HG03064 (cell line): Measurements from ENCODE around the gene SLC12A3.

Experiments
- ATAC-seq: cut with Tn5 transposase; IDR thresholded peaks from one replicate; pipeline ENCODE4 v1.9.1; 2021; ENCODE audit warnings: low read depth; ENCODE audit not compliant: unreplicated experiment

The SLC12A3 gene

GRCh38 chr16:56864960-56865359, at the start of gene SLC12A3:
Gene SLC12A3 (plus strand): TSS chr16:56865207. CDS start chr16:56865236, 29 bp downstream.
- no peak for ATAC-seq

DNA sequence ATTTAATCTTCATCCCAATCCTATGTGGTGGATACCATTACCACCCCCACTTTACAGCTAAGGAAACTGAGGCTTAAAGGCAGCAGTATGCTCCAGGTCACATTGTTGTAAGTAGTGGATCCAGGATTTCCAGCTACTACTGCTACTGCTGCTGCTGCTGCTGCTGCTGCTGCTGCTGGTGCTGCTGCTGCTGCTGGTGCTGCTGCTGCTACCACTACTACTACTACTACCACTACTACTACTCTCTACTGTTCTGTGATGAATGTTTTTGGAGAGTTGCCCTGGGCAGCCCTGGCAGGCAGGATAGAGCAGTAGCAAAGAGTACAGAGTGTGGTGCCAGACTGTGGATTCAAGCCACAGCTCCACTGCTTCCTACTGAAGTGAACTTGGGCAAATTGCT, 49.3 kb upstream of the SLC12A3 start:
- no peak for ATAC-seq

DNA sequence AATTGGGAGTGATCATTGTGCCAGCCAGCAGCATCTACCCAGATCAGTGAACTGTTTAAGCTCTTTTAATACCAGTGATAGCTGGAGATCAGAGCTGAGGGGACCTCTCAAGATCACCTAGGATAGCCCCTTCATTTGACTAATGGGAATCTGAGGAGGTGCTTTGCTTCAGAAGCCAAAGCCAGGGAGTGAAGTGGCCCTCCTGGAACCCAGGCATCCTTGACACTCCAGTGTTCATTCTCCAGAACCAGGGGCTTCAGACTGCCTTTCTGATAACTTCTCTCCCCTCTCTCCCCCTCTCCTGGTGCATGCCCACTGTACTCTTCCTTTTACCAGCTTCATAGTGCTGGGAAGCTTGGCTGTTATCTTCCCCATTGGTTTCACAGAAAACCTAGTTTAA, 48.0 kb upstream of the SLC12A3 start:
- no peak for ATAC-seq

- no peak for ATAC-seq
Measured at GRCh38 chr16:56817938-56818337, 47.1 kb upstream of the SLC12A3 start.

DNA sequence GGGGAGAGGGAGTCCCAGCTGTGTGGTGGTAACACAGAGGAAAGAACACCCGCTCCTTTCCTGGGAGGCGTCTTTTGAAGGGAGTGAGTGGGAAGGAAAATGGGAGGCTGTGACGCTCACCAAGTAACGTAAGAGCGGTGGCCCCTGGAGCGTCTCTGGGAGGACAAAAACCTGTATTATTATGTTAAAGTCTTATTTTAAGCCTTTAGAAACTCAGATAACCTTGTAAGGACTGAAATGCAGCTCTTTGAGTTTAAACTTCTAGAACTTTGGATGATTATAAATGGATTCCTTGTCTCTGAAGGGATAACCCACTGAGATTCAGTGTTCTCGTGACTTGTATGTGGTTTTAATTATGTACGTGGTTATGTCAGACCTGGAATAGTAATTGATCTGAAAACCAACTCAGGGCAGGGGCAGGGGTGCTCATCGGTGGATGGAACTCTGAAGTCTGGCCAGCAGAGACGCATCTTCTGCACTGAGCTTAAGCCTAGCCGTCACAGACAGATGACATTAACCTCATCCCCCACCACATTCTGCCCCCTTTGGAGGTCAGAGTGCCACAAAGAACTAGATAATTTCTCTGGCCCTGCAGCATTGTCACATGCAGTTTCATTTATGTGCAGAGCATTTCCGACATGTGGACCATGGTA, 41.8 kb upstream of the SLC12A3 start:
- ATAC-seq, result no peak

DNA sequence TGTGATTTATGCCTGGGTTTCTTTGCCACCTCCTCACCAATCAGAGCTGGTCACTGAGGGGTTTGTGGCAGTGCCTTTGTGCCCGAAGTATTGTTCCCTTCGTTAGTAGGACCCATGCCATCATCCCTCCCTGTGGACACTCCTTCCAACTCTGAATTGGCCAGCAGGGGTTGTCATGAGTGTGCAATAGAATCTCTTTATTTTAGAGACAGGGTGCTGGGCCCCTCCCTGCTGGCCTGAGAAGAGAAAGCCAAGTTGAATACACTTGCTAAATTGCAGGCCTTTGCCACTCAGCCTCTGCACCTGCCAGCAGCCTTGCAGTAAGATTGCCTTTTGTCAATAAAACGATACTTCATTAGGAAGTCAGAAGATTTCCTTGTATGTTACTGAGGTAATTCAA, 40.7 kb upstream of the SLC12A3 start:
- no peak for ATAC-seq

DNA sequence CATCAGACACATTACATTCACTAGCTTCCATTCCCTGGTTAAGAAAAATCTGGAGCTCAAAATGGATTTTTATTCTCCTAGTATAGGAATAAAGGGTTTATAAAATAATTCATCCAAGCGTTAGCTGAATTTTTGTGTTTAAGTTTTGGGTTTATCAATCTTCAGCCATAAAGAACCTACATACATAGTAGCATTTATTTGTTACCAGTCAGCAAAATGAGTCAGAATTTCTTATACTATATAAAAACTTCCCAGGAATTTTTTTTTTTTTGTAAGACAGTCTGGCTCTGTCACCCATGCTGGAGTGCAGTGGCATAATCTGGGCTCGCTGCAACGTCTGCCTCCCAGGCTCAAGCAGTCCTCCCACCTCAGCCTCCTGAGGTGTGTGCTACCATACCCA, 40.2 kb upstream of the SLC12A3 start:
- no peak for ATAC-seq

DNA sequence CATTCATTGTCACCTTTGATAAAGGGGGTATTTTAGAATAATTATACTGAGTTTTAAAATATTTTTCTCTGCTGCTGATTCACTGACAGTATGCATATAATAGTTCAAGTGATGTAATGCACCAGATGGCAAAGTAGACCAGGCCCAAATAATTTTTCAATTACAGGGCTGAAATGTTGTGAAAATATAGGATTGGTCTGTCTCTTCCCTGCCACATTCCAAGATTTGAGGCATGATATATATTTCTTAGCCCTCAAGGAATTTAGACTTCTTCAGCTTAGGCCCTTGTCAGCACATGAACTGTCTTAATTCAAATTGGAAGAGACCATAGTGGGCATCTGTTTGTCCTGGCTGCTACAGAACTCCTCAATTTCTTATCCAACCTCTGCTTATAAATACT, 39.2 kb upstream of the SLC12A3 start:
- no peak for ATAC-seq

GRCh38 chr16:56828647-56829046, 36.4 kb upstream of the SLC12A3 start:
- no peak for ATAC-seq

GRCh38 chr16:56830669-56831068, 34.3 kb upstream of the SLC12A3 start:
- ATAC-seq, result no peak

DNA sequence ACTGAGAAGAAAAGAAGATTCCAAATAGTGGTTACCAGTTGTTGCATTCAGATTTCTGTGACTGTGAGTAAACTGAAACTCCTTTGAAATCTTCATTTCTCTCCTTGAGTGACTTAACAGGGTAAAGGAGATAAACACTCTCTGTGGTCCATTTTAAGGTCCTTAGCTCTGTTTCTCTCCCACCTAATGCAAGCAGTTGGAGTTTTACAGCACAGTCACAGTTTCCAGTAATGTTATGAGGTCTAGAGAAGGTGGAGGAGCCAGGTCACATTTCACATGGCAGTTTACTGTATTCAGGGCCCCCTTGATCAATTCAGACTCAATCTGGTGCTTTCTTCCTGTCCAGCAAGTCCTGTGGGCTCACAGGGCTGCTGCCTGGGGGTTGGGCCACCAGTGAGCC, 32.2 kb upstream of the SLC12A3 start:
- no peak for ATAC-seq

DNA sequence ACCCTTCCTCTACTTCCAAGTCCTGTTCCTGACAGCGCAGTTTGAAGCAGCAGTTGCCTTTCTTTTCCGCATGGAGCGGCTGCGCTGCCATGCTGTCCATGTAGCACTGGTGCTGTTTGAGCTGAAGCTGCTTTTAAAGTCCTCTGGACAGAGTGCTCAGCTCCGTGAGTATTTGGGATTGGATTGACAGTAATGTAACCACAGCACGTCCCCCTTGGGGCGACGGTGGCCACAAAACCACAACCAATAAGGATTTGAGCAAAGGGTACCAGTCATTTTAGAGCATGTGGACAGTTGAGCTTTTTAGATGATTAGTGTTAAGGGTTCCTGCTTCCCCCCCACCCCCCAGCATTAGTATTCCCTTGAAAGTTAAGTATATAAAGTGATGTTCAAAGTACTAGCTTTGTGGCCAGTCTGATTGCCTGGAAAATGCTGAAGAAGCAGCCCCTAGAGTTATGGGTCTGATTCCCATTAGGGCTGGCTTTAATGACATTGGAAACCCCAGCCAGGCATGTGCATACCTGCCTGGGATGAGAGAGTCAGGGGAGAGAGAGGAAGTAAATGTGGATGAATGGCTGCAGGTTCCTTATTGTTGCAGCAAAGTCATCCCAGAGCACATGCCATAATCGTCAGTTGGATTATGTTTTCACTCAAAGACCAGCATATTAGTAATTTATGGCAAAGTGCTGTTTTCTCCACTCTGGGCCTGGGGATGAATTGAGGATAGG, 31.6 kb upstream of the SLC12A3 start:
- no peak for ATAC-seq

DNA sequence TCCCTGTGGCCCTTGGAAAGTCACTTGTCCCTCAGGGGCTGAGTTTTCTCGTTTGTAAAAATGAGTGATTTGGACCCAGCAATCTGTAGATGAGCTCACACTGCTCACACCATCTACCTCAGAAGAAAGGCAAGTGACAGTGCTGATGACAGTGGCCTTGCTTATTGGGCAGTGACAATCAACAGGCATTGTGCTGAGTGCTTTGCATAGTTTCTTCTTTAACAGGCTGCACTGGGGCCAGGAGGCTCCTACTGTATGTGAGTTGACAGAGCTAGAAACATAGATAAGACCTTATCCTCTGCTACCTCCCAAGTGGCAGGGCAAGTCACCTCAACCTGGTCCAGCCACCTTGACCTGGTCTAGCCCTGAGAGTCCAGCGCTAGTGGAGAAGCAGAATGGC, 29.7 kb upstream of the SLC12A3 start:
- ATAC-seq, result no peak

GRCh38 chr16:56836410-56837230, 28.4 kb upstream of the SLC12A3 start:
- ATAC-seq, result no peak

DNA sequence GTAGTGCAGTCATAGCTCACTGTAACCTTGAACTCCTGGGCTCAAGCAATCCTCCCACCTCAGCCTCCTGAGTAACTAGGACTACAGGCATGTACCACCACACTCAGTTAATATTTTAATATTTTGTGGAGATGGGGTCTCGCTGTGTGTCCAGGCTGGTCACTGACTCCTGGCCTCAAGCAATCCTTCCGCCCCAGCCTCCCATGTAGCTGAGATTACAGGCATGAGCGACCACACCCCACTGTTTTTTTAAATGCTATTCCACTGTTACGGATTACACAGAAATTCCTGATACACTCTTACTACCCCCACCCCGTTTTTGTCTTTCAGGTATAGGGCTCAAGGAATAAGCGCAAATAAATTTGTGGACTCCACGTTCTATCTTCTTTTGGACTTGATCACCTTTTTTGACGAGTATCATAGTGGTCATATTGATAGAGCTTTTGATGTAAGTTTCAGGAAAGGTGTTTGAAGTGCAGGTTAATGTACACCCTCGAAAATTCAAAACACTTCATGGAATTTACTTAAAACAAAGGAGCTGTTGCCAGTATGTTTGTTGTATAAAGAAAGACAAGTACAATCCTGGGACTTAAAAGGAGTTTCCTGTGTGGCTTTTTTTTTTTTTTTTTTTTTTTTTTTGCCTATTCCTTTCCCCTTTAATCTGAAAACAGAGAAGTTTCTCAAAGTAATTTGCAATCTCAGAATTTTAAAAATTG, 26.2 kb upstream of the SLC12A3 start:
- ATAC-seq, result no peak

DNA sequence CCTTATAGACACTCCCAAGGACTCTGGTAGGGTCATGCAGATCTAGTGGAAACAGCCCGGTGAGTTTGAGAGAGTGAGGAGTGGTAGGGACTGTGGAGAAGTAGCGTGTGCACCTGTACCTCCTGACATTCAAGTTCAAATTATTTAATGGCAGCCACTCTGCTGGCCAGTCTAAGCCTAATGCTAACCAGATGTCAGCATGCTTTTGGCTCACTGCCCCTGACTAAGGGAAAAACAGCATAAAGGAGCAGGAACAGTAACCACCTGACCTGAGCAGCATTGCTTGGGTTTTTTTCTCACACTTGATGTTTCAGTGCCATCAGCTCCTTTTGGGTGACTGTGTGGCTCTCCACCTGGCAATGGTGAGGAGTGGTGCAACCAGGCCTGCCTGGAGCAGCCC, 23.8 kb upstream of the SLC12A3 start:
- ATAC-seq, result no peak

- no peak for ATAC-seq
Measured at GRCh38 chr16:56841659-56842058, 23.3 kb upstream of the SLC12A3 start.

GRCh38 chr16:56842133-56842532, 22.9 kb upstream of the SLC12A3 start:
- no peak for ATAC-seq

GRCh38 chr16:56844056-56844455, 21.0 kb upstream of the SLC12A3 start:
- no peak for ATAC-seq

- ATAC-seq, result no peak
Measured at GRCh38 chr16:56847173-56847910, 17.7 kb upstream of the SLC12A3 start.
